ENCODE measurements around the gene PIK3IP1.
"Not testable (repeated sequence)": the region's sequence is repeated elsewhere in the genome, so short reads cannot be mapped to it uniquely, and the experiment has no call there.

The PIK3IP1 gene

GRCh38 chr22:31248965-31249958, 43.0 kb downstream of the PIK3IP1 start:
- DNase-seq (ENCODE audit: low read depth, low spot score) = no peak

GRCh38 chr22:31248138-31248745, 44.0 kb downstream of the PIK3IP1 start:
- peak; percentile 79 for DNase-seq (ENCODE audit: low read depth, low spot score)

- DNase-seq (ENCODE audit: low read depth, low spot score) = no peak
Measured at GRCh38 chr22:31247726-31248125, 44.6 kb downstream of the PIK3IP1 start.

GRCh38 chr22:31246687-31247086, 45.6 kb downstream of the PIK3IP1 start:
- no peak for DNase-seq (ENCODE audit: low read depth, low spot score)

GRCh38 chr22:31245998-31246397, 46.3 kb downstream of the PIK3IP1 start:
- not testable (repeated sequence) for DNase-seq (ENCODE audit: low read depth, low spot score)

GRCh38 chr22:31244943-31245451, 47.3 kb downstream of the PIK3IP1 start:
- no peak for DNase-seq (ENCODE audit: low read depth, low spot score)

GRCh38 chr22:31244046-31244942, 48.0 kb downstream of the PIK3IP1 start:
- no peak for DNase-seq (ENCODE audit: low read depth, low spot score)

- no peak for DNase-seq (ENCODE audit: low read depth, low spot score)
Measured at GRCh38 chr22:31243339-31244045, 48.8 kb downstream of the PIK3IP1 start.

GRCh38 chr22:31241936-31242335, 50.4 kb downstream of the PIK3IP1 start:
- DNase-seq (ENCODE audit: low read depth, low spot score) = no peak

- DNase-seq (ENCODE audit: low read depth, low spot score) = no peak
Measured at GRCh38 chr22:31241200-31241599, 51.1 kb downstream of the PIK3IP1 start.

- DNase-seq (ENCODE audit: low read depth, low spot score) = no peak
Measured at GRCh38 chr22:31239771-31240370, 52.4 kb downstream of the PIK3IP1 start.

GRCh38 chr22:31238057-31238456, 54.2 kb downstream of the PIK3IP1 start:
- DNase-seq (ENCODE audit: low read depth, low spot score) = no peak

- not testable (repeated sequence) for DNase-seq (ENCODE audit: low read depth, low spot score)
Measured at GRCh38 chr22:31236044-31236443, 56.2 kb downstream of the PIK3IP1 start.

- DNase-seq (ENCODE audit: low read depth, low spot score) = no peak
Measured at GRCh38 chr22:31235081-31235480, 57.2 kb downstream of the PIK3IP1 start.

GRCh38 chr22:31233001-31233400, 59.3 kb downstream of the PIK3IP1 start:
- DNase-seq (ENCODE audit: low read depth, low spot score) = no peak

Data from smooth muscle cell of the brain vasculature (primary cell).